Midbrain (tissue), 1 donor: ENCODE data around the gene SIGLEC10.

Experiments
- DNase-seq: peaks from one replicate; lab custom pipeline; 2025; lab: John Stamatoyannopoulos, UW

SIGLEC10 gene

DNA sequence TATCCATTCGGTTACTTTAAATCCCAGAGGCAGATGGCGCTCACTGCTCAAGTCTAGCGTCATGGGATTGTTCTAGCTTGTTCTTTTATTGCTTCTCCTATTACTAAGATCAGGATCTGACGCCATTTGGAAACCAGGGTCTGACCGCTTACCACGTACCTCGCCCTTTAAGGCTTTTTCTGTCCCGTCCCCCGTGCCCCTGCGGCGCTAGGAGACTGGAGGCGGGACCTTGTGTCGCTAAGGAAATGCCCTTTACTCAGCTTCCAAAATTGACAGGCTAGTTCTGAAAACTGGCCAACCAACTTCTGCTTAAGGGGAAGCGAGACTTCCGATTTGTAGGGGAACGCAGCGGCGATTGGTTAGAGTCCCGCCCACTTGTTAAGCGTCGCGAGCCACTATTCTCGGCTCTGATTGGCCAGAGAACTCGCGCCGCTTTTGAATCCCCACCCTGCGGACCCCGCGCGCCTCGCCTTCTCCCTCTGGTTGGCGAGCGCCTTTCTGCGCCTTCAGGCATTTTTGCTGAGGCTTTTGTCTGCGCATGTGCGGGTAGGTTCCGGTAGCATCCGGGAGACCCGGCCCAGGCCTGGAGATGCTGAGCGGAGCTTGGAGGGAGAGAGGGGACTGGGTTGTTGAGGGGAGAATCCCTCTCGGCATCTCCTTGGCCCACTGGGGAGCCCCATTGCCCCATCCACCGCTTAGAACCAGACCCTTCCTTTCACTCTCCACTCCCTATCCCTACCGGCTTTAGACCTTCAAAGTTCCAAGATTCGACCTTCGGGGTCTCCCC lies 23.2 kb downstream of the SIGLEC10 start:
- peak; percentile 96 for DNase-seq

GRCh38 chr19:51392701-51393100 lies 24.7 kb downstream of the SIGLEC10 start:
- DNase-seq, result no peak

DNA sequence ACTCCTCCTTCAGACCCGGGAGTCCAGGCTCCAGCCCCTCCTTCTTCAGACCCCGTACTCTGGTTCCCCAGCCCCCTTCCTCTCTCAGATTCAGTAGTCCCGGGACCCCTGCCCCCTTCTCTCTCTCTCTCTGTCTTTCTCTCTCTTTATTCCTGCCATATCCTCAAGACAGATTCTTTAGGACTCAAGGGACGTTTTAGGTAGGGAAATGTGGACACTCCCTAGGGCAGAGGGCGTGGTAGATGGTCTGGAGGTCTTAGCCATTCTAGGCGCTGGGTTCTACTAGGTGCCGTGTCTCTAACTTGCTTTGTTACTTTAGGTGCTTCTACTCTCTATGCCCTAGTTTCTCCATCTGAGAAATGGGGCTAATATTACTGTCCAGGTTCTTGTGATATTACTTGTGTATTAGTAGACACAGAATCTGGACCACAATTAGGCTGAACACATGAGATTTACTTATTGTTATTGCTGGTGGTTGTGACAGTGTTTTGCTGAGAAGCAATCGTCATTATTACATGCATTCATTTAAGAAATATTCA lies 26.3 kb downstream of the SIGLEC10 start:
- DNase-seq, result no peak

DNA sequence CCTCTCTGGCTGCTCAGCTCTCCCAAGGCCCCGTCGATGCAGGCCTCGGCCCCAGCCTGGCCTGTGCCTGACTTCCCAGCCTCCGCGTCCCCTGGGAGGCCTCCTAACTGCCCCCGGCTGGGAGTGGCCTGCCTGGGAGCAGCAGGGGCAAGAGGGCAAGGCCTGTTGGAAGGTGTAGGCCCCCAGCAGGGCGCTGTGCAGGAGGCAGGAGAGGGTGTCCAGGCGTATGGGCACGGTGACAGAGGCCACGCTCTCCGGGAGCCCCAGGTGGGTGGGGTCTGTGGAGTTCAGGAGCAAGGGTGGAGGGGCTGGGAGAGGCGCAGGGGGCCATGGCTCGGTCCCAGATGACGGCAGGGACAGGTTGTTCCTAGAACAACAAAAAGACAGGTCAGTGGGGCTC lies 28.3 kb downstream of the SIGLEC10 start:
- no peak for DNase-seq

- DNase-seq, result no peak
Measured at GRCh38 chr19:51387924-51388389, 29.5 kb downstream of the SIGLEC10 start, which contains the start of gene LIM2. Gene LIM2, minus strand, starts transcription at chr19:51387974. Its CDS starts 531 bp downstream, at chr19:51387443.

- no peak for DNase-seq
Measured at GRCh38 chr19:51386882-51387520, 30.4 kb downstream of the SIGLEC10 start.

DNA sequence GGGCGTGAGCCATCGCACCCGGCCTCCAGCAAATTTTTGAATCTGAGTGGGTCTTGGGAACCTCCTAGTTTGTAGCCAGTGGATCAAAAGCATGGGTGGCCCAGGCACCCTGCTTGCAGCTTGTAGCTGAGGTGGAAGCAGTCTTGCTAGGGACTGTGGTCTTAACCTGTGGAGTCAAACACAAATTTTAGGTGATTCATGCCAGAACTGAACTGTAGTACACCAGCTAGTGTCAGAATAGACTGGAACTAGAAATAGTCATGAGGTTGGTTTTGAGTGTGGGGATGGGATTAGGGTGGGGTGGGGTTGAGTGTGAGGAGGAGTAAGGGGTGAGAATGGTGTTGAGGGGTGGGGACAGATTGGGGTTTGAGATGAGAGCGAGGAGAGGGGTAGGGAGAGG lies 35.4 kb downstream of the SIGLEC10 start:
- no peak for DNase-seq

DNA sequence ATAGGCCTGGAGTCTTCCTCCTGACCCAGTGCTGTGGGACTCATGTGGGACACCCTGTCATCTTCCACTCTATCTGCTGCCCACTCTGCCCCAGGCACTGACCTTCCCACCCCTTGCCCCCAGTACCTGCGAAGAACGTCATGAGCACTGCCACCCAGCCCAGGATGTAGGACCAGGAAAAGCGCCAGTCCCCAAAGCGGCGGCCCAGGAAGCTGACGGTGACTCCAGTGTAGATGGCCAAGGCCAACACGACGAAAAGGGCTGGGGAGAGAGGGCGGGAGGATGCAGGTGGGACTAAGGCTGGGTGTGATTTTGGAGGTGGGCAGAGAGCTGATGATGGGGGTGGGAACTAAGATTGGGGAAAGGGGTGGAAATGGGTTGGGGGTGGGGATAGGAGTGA lies 37.1 kb downstream of the SIGLEC10 start:
- no peak for DNase-seq

DNA sequence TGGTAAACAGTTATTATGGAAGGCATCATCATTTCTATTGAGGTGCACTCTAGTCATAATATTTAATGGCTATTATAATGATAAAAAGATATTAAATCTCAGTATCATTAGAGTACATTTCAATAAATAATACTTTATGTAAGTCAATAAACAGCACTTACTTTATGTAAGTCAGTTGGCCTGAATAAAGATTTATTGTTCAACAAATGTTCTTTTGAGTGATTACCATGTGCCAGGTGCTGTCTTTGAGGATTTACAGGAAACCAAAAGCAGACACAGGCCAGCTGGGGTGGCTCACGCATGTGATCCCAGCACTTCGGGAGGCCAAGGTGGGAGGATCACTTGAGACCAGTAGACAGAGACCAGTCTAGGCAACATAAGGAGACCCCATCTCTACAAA lies 40.0 kb downstream of the SIGLEC10 start:
- DNase-seq, result no peak

- DNase-seq, result no peak
Measured at GRCh38 chr19:51375504-51376221, 41.8 kb downstream of the SIGLEC10 start.

DNA sequence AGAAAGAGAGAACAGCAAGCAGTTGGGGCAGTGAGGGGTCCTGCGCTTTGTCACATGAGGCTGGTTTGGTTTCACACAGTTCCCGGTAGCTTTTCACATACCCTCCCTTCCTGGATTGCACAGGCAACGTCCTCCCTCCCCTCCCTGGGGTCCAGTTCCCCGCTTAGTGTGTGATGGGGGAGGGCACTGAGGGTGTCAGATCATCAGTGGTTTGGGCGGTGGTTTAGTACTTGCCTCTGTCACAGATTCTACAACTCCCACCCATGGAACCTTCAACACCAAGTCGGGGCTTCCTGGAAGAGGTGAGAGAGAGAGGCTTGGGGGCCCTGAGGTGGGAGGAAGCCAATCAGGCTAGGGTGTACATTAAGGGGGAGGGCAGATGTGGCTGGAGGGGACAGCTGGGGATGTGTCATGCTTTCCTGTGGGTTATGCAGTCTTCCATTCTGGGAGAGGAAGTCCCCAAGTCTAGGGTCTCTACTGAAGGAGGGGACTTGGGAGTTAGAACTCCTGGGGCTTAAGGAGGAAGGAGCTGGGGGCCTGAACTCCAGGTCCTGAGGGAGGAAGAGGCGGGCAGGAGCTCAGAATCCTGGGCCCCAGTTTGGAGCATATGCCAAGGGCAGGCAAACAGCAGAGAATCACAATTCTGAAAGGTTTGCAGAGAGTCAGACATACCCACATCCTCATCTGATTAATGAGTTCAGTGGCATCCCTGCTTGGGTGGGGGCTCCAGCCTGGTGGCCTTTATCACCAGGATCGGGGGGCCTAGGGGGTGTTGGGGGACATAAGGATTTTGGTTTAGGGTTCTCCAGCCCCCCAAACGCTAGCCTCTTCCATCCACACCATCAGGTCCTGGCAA lies 44.6 kb downstream of the SIGLEC10 start, which contains the start of gene NKG7:
Gene NKG7, minus strand, starts transcription at position 6 of the 856 bp plus-strand sequence. CDS start 119 bp downstream, outside the sequence.
- DNase-seq, result no peak

DNA sequence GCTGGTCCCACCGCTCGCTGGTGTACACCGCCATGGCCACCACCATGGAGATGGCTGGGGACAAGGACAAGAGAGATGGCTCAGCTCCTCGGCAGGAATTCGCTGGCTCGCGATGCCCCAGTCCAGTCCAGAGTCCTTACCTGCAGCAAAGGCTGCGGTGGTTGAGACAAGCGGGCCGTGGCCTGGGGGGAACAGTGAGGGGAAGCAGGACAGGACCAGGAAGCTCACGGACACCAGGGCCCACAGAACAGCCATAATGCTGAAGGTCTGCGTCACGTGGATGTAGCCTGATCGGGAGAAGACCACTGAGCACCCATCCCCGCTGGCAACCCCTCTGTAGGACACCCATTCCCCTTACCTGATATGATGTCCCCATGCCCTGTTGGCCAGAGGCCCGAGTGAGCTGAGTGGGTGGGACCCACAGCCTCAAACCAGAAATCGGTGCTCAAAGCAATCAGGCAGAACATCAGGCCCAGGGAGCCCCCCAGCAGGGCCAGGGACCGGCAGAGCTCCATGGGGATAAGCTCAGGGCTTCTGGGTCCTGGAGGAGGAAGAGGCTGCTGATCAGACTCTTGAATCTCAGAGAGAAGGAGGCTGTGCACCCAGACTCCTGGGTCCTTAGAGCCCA lies 45.3 kb downstream of the SIGLEC10 start:
- no peak for DNase-seq

DNA sequence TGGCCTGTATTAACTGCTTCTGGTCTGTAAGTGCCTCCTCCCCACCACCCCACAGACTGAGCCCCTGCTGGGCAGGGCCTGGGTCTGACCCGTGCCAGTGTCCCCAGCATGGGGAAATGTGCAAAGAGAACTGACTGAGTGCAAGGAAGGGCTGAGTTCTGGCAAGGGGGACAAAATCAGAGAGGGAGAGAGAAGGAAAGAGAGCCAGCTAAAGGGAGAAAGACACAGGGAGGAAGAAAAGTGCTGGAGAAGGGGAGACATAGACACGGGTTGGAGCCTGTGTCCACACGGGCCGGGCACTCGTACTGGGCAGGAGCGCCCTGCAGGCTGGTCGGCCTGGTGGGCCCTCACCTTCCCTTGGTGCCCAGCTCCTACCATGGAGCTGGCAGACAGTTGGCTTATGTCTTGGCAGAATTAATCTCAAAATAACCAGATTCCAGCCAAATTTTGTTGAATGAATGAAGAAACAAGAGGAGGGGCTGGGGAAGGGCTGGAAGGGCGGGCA lies 46.2 kb downstream of the SIGLEC10 start:
- no peak for DNase-seq

DNA sequence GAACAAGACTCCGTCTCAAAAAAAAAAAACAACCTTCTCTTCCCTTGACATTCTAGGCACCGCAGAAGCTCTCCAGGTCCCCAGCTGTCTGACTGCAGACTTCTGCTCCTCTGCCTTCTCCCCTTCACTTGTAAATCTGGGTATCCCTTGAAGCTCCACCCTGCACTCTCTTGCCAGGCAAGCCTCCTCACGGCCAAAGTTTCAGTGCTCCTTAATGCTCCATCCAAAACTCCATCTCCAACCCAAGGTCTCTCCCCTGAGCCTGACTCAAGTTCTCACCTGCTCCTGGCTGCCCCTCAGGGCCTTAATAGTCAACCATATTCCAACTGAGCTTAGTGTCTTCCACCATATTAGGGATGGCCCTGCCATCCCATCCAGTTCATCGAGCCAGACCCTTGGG lies 47.2 kb downstream of the SIGLEC10 start:
- DNase-seq, result no peak

DNA sequence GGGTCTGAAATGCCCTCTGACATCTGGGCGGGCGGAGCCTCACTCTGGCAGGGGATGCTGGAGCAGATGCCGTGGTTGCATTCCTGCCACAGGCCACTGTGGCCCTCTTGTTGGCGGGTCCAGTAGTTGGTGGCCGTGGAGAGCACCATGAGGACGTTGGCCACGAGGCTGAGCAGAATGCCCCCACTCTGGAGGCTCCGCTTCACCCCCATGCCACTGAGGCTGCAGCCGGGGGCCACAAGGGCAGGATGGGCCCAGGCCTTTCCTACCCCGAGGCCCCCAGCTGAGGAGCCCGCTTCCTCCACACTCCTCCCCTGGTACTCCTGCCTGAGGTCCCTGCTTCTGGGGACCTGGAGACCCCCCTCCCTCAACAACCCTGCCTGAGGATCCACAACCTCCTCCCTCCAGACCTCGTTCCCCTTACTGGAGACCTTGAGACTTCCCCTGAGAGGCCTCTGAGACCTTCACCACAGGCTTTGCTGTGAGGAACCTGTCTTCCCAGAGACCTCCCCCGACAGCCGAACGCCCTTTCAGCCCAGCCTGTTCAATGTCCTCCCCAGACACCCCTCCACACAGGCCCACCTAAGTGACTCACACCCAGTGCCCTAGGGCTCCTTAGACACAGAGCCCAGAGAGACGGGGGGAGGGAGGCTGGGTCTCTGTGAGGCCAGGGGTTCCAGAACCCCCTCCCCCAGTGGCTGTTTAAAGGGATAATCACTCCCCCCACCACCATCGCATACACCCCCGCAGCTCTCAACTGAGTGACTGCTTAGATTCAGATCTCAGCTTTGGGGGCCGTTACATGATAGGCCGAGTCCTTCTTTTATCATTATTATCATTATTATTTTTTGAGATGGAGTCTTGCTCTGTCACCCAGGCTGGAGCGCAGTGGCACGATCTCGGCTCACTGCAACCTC lies 48.8 kb downstream of the SIGLEC10 start, which contains the start of gene CLDND2:
Gene CLDND2, minus strand, starts transcription at position 638 of the 917 bp plus-strand sequence. Its CDS starts 426 bp downstream, at position 212.
- no peak for DNase-seq

DNA sequence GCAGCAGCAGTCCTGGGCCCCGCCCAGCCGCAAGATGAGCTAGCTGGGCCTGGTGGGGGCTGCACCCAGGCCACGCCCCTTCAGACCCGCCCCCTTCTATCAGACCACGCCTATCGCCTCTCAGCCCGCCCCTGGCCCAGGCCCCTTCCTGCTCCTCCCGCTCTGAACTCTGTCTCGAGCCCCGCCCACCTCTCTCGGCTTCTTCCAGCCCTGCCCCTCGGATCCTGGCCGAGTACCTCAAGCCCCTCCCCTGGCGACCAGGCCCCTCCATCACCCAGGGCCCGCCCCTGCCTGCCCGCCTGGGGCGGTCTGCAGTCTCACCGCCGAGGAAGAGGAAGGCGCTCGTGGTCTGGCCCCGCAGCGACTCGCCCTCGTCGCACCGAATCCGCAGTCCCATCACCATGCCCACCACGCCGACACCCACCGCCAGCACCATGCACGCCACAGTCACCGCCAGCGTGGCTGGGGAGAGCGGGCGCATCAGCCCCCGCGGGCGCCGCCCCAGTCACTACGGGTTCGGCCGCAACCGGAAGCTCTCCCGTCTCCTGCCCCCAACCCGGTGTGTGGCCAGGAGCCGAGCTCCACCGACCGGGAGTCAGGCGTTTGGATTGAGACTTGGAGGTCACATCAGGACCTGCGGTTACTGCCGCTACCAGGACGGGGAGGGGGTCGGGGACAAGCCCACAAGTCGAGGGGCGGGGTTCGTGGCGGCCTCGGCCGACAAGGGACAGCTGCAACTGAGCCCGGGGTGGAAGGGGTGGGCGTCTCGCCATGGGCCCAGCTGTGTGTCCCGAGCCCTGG lies 49.7 kb downstream of the SIGLEC10 start:
- peak; percentile 97 for DNase-seq

- no peak for DNase-seq
Measured at GRCh38 chr19:51367255-51367564, 50.2 kb downstream of the SIGLEC10 start.

DNA sequence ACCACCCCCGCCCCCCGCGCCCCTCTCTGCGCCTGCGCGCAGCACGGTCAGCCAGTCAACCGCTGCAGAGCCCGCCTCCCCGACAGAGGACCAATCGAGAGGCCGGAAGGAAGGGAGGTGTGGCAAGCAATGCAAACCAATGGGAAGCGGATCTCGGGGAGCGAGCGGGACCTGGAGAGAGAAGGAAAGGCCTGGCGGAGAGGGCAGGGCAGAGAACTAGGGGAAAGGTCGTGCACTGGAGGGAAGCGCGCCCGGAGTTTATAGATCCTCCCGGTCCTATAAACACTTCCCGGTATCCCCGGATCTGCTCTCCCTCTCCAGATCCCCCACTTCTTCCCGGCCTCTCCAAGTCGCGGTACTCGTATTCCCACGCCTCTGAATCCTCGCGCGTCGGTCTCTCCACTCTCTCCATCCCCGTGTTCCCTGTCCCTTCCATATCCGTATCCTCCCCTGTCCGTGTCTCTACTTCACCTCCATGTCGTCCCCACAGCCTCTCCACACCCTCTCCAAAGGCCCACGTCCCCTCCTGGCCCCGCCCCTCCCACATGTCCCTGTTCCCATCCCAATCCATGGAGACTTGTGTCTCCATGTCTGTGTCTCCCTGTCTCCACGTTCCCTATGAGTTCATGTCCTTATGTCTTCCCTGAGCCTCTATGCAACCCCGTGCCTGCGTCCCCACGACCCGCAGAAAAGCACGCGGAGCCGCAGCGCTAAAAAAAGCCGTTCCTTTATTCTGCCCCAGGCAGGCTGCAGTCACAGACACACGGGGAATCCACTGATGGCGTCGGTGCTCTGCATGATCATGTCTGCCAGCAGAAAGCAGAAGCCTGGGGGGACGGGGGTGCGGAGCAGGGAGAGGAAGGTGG lies 50.8 kb downstream of the SIGLEC10 start:
- DNase-seq, result peak; percentile 96
